Progenitor cell of endocrine pancreas (in vitro differentiated cells): ENCODE measurements around the gene PLA2G3. TPM values are rescaled to one million over a fixed set of nuclear protein-coding genes. Genes with fewer than 3 reads are reported as not detected.

Source experiments
- DNase-seq: peaks from one replicate; pipeline ENCODE4 v3.0.0; 2021; ENCODE audit warnings: low spot score; ENCODE audit not compliant: unreplicated experiment
- H3K27ac Mint-ChIP-seq: 2 replicates; pipeline ENCODE4 v1.8.0; 2021; ENCODE audit warnings: mild to moderate bottlenecking, moderate library complexity, mixed read lengths
- H3K27me3 Mint-ChIP-seq: 2 replicates; pipeline ENCODE4 v1.8.0; 2021; ENCODE audit warnings: mixed read lengths
- H3K36me3 Mint-ChIP-seq: 2 replicates; pipeline ENCODE4 v1.8.0; 2022; ENCODE audit warnings: mixed read lengths; ENCODE audit not compliant: insufficient read depth
- H3K4me1 Mint-ChIP-seq: 2 replicates; pipeline ENCODE4 v1.8.0; 2021; ENCODE audit warnings: low read depth, mixed read lengths
- H3K4me3 Mint-ChIP-seq: 2 replicates; pipeline ENCODE4 v1.8.0; 2021; ENCODE audit warnings: low read depth, mild to moderate bottlenecking, moderate library complexity, mixed read lengths
- H3K9me3 Mint-ChIP-seq: 2 replicates; pipeline ENCODE4 v1.8.0; 2021; ENCODE audit warnings: low read depth, mixed read lengths
- total RNA-seq: library from RNA; stranded (reverse); gene quantifications from 2 replicates; pipeline ENCODE4 v1.2.1, GENCODE V29; 2021
- TF ChIP-seq, protein P1 (sequence below): fragments of 200-600 bp; sonication (generic); IDR thresholded peaks from one replicate; pipeline ENCODE4 v1.5.0; 2021; ENCODE audit warnings: antibody characterized with exemption, mild to moderate bottlenecking; ENCODE audit not compliant: unreplicated experiment

The PLA2G3 gene
- total RNA-seq, 1 donor from 2014 or later = 2.6 TPM

DNA sequence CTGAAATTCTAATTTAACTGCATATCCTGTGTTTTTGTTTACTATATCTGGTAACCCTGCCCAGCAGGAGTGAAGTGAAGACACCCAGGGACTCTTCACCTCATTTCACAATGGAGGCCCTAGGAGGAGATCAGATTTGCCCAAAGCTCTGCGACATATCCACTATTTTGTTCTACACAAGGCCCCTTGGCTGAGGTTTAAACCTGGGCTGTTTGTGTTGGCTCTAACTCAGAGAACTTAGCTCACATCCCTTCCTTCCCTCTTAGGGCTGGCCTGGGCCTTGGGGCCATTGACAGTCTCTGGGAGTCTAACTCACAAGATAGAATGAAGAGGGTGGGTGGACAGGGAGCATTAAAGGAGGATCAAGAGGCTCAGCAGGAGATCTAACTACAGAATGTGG is 8.2 kb upstream of the PLA2G3 start:
- Mint-ChIP-seq H3K27me3 (peaks cover 21% of the 10 kb centered on the region), H3K4me3 (no peak overlapping the region), H3K36me3 (no peaks in the 10 kb centered on the region), H3K27ac (no peak overlapping the region), H3K4me1 (no peaks in the 10 kb centered on the region), H3K9me3 (peaks cover 9% of the 10 kb centered on the region)
- no peak for DNase-seq
- TF ChIP-seq, protein P1, sequence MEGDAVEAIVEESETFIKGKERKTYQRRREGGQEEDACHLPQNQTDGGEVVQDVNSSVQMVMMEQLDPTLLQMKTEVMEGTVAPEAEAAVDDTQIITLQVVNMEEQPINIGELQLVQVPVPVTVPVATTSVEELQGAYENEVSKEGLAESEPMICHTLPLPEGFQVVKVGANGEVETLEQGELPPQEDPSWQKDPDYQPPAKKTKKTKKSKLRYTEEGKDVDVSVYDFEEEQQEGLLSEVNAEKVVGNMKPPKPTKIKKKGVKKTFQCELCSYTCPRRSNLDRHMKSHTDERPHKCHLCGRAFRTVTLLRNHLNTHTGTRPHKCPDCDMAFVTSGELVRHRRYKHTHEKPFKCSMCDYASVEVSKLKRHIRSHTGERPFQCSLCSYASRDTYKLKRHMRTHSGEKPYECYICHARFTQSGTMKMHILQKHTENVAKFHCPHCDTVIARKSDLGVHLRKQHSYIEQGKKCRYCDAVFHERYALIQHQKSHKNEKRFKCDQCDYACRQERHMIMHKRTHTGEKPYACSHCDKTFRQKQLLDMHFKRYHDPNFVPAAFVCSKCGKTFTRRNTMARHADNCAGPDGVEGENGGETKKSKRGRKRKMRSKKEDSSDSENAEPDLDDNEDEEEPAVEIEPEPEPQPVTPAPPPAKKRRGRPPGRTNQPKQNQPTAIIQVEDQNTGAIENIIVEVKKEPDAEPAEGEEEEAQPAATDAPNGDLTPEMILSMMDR = no peak

DNA sequence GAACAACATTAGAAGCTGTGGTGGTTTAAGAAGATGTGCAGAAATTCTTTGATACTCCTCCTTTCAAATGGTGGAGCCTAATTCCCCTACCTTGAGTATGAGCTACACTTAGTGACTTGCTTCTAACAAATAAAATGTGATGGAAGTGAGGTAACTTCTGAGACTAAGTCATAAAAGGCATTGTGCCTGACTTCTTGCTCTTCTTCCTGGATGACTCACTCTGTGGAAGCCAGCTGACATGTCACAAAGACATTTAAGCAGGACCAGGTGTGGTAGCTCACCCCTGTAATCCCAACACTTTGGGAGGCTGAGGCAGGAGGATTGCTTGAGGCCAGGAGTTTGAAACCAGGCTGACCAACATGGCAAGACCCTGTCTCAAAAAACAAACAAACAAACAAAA is 3.9 kb upstream of the PLA2G3 start:
- peaks cover 9% of the 10 kb centered on the region for H3K9me3 Mint-ChIP-seq
- no peak overlapping the region for H3K27ac Mint-ChIP-seq
- H3K36me3 Mint-ChIP-seq = no peaks in the 10 kb centered on the region
- DNase-seq = no peak
- TF ChIP-seq, protein P1 = no peak
- H3K4me1 Mint-ChIP-seq = peaks cover 2% of the 10 kb centered on the region
- H3K27me3 Mint-ChIP-seq = peaks cover 20% of the 10 kb centered on the region
- H3K4me3 Mint-ChIP-seq = no peak overlapping the region

DNA sequence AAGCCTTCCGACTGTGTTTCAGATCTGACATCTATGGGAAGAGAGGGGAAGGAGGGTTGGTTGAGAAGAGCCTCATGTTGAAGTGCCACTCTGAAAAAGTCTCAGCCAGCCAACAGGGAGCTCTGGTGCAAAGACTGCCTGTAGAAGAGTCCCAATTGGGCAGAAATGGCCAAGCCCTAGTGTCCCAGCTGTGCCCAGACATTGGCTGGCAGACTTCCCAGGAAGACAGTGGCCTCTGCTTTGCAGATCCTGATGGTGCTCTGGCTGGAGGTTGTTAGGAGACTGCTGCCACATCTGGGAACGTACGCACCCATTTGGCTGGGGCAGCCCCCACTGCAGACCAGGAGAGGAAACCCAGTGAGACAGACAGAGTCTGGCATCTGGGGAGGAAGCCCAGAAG is 3.2 kb upstream of the PLA2G3 start:
- no peak overlapping the region for H3K27ac Mint-ChIP-seq
- H3K36me3 Mint-ChIP-seq = no peaks in the 10 kb centered on the region
- H3K27me3 Mint-ChIP-seq = peaks cover 20% of the 10 kb centered on the region
- no peak overlapping the region for H3K4me3 Mint-ChIP-seq
- DNase-seq = no peak
- peaks cover 2% of the 10 kb centered on the region for H3K4me1 Mint-ChIP-seq
- TF ChIP-seq, protein P1 = no peak
- peaks cover 9% of the 10 kb centered on the region for H3K9me3 Mint-ChIP-seq

DNA sequence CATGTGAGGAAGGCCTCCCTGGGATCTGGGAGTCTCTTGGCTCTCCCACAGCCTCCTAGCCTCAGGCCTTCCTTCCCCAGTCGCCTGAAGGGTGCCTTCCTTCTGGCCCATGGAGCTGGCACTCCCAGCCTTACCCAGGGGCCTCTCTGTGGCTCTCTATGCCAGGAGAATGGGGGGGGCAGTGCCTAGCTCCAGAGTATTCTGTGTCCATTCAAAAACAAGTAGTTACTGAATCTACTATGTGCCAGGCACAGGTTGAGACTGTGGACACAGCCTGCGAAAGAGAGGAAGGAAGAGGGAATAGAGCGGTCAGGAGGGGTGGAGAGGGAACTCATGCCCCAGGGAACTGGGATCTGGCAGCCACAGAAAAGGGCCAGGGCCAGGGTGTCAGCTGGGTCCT is 2.7 kb upstream of the PLA2G3 start:
- H3K4me3 Mint-ChIP-seq = no peak overlapping the region
- no peak overlapping the region for H3K27ac Mint-ChIP-seq
- peaks cover 2% of the 10 kb centered on the region for H3K4me1 Mint-ChIP-seq
- H3K36me3 Mint-ChIP-seq = no peaks in the 10 kb centered on the region
- TF ChIP-seq, protein P1 = no peak
- no peak for DNase-seq
- H3K27me3 Mint-ChIP-seq = peaks cover 20% of the 10 kb centered on the region
- peaks cover 9% of the 10 kb centered on the region for H3K9me3 Mint-ChIP-seq

DNA sequence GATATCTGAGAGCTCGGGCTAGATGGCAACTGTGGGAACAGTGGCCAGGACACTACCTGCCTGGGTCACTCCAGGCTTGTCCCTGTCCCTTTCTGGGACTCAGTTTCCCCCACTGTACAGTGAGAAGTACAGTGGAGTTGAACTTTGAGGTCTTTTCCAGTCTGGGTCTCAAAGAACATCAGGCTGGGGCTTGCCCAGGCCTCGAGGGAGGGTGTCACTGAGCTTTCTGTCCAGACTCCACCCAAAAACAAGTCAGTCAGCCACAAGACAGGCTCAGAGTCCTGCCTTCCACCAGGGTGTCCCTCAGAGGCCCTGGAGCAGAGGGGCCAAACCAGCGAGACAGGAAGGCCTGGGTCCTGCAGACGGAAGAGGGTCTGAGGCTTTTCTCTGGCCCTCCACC is 2.0 kb upstream of the PLA2G3 start:
- Mint-ChIP-seq H3K9me3 (peaks cover 6% of the 10 kb centered on the region), H3K4me3 (no peak overlapping the region), H3K36me3 (no peaks in the 10 kb centered on the region), H3K27ac (no peak overlapping the region), H3K4me1 (peaks cover 2% of the 10 kb centered on the region), H3K27me3 (peaks cover 20% of the 10 kb centered on the region)
- no peak for DNase-seq
- TF ChIP-seq, protein P1 = no peak
